ENCODE results near the gene GLRX.

The GLRX gene

GRCh38 chr5:95791751-95792150 is 30.8 kb downstream of the GLRX start:
- TF ChIP-seq CTCF (IDR thresholded peaks at IDR 0.05): no peak
- no peaks in the 10 kb centered on the region for H3K9me3 Mint-ChIP-seq
- DNase-seq: no peak
- no peaks in the 10 kb centered on the region for H3K4me1 Mint-ChIP-seq
- H3K36me3 Mint-ChIP-seq (ENCODE audit: low read depth): peaks cover 70% of the 10 kb centered on the region
- H3K27me3 Mint-ChIP-seq (ENCODE audit: low read depth, poor library complexity): peaks cover 2% of the 10 kb centered on the region
- peak overlapping the region; percentile 36 for H3K27ac Mint-ChIP-seq
- no peak overlapping the region for H3K4me3 Mint-ChIP-seq

GRCh38 chr5:95788493-95788892 is 34.0 kb downstream of the GLRX start:
- Mint-ChIP-seq H3K27me3 (ENCODE audit: low read depth, poor library complexity) (no peaks in the 10 kb centered on the region), H3K4me3 (no peak overlapping the region), H3K36me3 (ENCODE audit: low read depth) (peaks cover 78% of the 10 kb centered on the region), H3K4me1 (no peaks in the 10 kb centered on the region), H3K27ac (no peak overlapping the region), H3K9me3 (no peaks in the 10 kb centered on the region)
- TF ChIP-seq CTCF (IDR thresholded peaks at IDR 0.05): no peak
- DNase-seq: no peak

GRCh38 chr5:95786821-95787418 is 35.6 kb downstream of the GLRX start:
- DNase-seq: no peak
- Mint-ChIP-seq H3K4me3 (no peak overlapping the region), H3K27me3 (ENCODE audit: low read depth, poor library complexity) (no peaks in the 10 kb centered on the region), H3K27ac (no peak overlapping the region), H3K4me1 (no peaks in the 10 kb centered on the region), H3K9me3 (no peaks in the 10 kb centered on the region), H3K36me3 (ENCODE audit: low read depth) (peaks cover 82% of the 10 kb centered on the region)
- TF ChIP-seq CTCF (IDR thresholded peaks at IDR 0.05): no peak

- peaks cover 78% of the 10 kb centered on the region for H3K36me3 Mint-ChIP-seq (ENCODE audit: low read depth)
- H3K4me1 Mint-ChIP-seq: peaks cover 8% of the 10 kb centered on the region
- H3K27ac Mint-ChIP-seq: no peak overlapping the region
- DNase-seq: no peak
- no peak for TF ChIP-seq CTCF (IDR thresholded peaks at IDR 0.05)
- H3K4me3 Mint-ChIP-seq: no peak overlapping the region
- H3K27me3 Mint-ChIP-seq (ENCODE audit: low read depth, poor library complexity): no peaks in the 10 kb centered on the region
- no peaks in the 10 kb centered on the region for H3K9me3 Mint-ChIP-seq
Measured at GRCh38 chr5:95784514-95785302, 37.8 kb downstream of the GLRX start.

DNA sequence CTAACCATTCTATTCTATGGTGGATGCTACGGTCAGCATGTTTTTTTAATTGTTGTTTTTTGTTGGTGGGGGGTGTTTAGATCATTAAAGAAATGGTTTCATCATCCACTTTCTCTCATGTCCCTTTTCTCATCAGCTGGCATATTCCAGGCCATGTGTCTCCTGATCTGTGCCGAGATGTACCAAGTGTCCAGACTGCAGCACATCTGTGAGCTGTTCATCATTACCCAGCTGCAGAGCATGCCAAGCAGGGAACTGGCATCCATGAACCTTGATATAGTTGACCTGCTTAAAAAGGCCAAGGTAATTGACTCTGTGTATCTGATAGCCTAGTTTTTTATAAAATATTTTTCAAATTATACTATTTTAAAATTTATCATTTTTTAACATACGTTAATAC is 38.9 kb downstream of the GLRX start:
- peaks cover 3% of the 10 kb centered on the region for H3K27me3 Mint-ChIP-seq (ENCODE audit: low read depth, poor library complexity)
- H3K27ac Mint-ChIP-seq: no peak overlapping the region
- peaks cover 8% of the 10 kb centered on the region for H3K4me1 Mint-ChIP-seq
- H3K4me3 Mint-ChIP-seq: no peak overlapping the region
- DNase-seq: no peak
- TF ChIP-seq CTCF (IDR thresholded peaks at IDR 0.05): no peak
- peaks cover 69% of the 10 kb centered on the region for H3K36me3 Mint-ChIP-seq (ENCODE audit: low read depth)
- no peaks in the 10 kb centered on the region for H3K9me3 Mint-ChIP-seq

GRCh38 chr5:95782181-95782580 is 40.3 kb downstream of the GLRX start:
- Mint-ChIP-seq H3K27ac (no peak overlapping the region), H3K4me1 (peaks cover 8% of the 10 kb centered on the region), H3K4me3 (no peak overlapping the region), H3K36me3 (ENCODE audit: low read depth) (peaks cover 58% of the 10 kb centered on the region), H3K9me3 (no peaks in the 10 kb centered on the region), H3K27me3 (ENCODE audit: low read depth, poor library complexity) (peaks cover 3% of the 10 kb centered on the region)
- no peak for TF ChIP-seq CTCF (IDR thresholded peaks at IDR 0.05)
- no peak for DNase-seq

All from nephron progenitor cell (in vitro differentiated cells).